ENCODE data around the gene ATP6V1G1.

DNA sequence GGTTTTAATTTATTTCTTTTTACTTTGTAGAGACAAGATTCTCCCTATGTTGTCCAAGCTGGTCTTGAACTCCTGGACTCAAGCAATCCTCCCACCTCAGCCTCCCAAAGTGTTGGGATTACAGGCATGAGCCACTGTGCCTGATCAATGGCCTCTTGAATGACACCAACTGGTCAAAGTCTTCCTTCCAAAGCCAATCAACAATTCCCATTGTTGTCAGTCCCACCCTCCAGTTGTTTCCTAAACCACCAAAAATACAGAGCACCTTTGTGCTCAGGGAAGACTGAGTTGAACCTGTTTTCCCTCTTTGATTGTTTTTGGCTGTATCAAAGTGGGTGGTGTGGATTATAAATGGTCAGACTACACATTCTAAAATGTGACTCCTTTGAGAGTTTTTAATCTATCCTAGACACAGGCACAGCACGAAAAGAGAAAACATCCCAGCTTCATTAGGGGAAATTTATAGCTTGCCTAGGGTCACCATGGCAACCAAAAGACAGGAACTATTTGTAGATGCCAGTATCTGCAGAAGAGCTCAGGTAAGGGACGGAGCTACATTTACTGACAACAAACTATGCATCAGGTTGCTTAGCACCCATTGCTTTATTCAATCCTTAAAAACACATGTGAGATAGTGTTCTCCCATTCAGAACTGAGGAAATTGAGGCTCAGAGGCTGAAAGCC, 27.6 kb upstream of the ATP6V1G1 start:
- TF ChIP-seq, protein P1, sequence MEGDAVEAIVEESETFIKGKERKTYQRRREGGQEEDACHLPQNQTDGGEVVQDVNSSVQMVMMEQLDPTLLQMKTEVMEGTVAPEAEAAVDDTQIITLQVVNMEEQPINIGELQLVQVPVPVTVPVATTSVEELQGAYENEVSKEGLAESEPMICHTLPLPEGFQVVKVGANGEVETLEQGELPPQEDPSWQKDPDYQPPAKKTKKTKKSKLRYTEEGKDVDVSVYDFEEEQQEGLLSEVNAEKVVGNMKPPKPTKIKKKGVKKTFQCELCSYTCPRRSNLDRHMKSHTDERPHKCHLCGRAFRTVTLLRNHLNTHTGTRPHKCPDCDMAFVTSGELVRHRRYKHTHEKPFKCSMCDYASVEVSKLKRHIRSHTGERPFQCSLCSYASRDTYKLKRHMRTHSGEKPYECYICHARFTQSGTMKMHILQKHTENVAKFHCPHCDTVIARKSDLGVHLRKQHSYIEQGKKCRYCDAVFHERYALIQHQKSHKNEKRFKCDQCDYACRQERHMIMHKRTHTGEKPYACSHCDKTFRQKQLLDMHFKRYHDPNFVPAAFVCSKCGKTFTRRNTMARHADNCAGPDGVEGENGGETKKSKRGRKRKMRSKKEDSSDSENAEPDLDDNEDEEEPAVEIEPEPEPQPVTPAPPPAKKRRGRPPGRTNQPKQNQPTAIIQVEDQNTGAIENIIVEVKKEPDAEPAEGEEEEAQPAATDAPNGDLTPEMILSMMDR (IDR thresholded peaks at IDR 0.05) = no peak
- TF ChIP-seq POLR2A (IDR thresholded peaks at IDR 0.05) = no peak

Measured in uterus (tissue), 2 donors.